GM23338 (cell line): ENCODE data around the gene PCNT. TPM values are rescaled to one million over a fixed set of nuclear protein-coding genes. Genes with fewer than 3 reads are reported as not detected.

Source experiments
- CREB1 ChIP-seq: fragments of 250-450 bp; sonication (Bioruptor Pico); IDR thresholded peaks from 2 replicates; pipeline ENCODE4 v1.5.0; 2020; ENCODE audit warnings: low read depth, mild to moderate bottlenecking, moderate library complexity
- CTCF ChIP-seq, 2 experiments: fragments of 200-600 bp in 1 of 2; sonication (generic) in 1 of 2; conservative IDR thresholded peaks; 2 replicates each; pipeline versions ENCODE4 v1.5.1 to v1.6.1; 2016 to 2017; ENCODE audit warnings: antibody characterized with exemption in 2 of 2, low read depth in 2 of 2, mild to moderate bottlenecking in 2 of 2, moderate library complexity in 1 of 2
- ETS1 ChIP-seq: IDR thresholded peaks from 2 replicates; pipeline ENCODE4 v1.6.1; 2016; ENCODE audit warnings: antibody characterized with exemption
- NANOG ChIP-seq: IDR thresholded peaks from 2 replicates; pipeline ENCODE4 v1.6.1; 2016; ENCODE audit warnings: antibody characterized with exemption, borderline replicate concordance
- STAT1 ChIP-seq: IDR thresholded peaks from one replicate; pipeline ENCODE4 v1.6.1; 2016; ENCODE audit warnings: antibody characterized with exemption; ENCODE audit not compliant: unreplicated experiment
- ZNF114 ChIP-seq: fragments of 250-450 bp; sonication (Bioruptor Pico); IDR thresholded peaks from 2 replicates; pipeline ENCODE4 v1.5.0; 2020; ENCODE audit warnings: mild to moderate bottlenecking, moderate library complexity
- ZNF331 ChIP-seq: fragments of 250-450 bp; sonication (Bioruptor Pico); IDR thresholded peaks from 2 replicates; pipeline ENCODE4 v1.5.0; 2020; ENCODE audit warnings: low read depth, mild to moderate bottlenecking, moderate library complexity
- ZNF462 ChIP-seq: fragments of 250-450 bp; sonication (Bioruptor Pico); IDR thresholded peaks from 2 replicates; pipeline ENCODE4 v1.5.0; 2020; ENCODE audit warnings: mild to moderate bottlenecking, moderate library complexity
- polyA plus RNA-seq: library from polyadenylated mRNA; unstranded; fragments of >200 nt; fragmentation: Nextera tagmentation; extraction: Ambion mirVana; gene quantifications from 2 replicates; pipeline ENCODE4 v1.2.1, GENCODE V29; 2016
- total RNA-seq: library from RNA; depleted of rRNA; stranded (reverse); fragments of >200 nt; shearing (Covaris generic); gene quantifications from 2 replicates; pipeline ENCODE4 v1.2.3, GENCODE V29; 2014

Gene PCNT
- total and polyA plus RNA-seq, 2 experiments from 2014 or later = 39.6 to 46.1 TPM

GRCh38 chr21:46316708-46317324 is 7.1 kb upstream of the PCNT start (continued):
- no peak for TF ChIP-seq ZNF462 (CRISPR knock-in tag)
- no peak for TF ChIP-seq STAT1
- TF ChIP-seq ETS1 = no peak
- TF ChIP-seq CTCF (conservative IDR thresholded peaks at IDR 0.05; ENCODE audit: low read depth in 2 of 2) = no peak
- TF ChIP-seq ZNF331 (CRISPR knock-in tag) = no peak
- no peak for TF ChIP-seq ZNF114 (CRISPR knock-in tag)
- TF ChIP-seq NANOG = no peak
- TF ChIP-seq CREB1 (CRISPR knock-in tag) = no peak
